ENCODE results near the gene CHPF.

CHPF gene

DNA sequence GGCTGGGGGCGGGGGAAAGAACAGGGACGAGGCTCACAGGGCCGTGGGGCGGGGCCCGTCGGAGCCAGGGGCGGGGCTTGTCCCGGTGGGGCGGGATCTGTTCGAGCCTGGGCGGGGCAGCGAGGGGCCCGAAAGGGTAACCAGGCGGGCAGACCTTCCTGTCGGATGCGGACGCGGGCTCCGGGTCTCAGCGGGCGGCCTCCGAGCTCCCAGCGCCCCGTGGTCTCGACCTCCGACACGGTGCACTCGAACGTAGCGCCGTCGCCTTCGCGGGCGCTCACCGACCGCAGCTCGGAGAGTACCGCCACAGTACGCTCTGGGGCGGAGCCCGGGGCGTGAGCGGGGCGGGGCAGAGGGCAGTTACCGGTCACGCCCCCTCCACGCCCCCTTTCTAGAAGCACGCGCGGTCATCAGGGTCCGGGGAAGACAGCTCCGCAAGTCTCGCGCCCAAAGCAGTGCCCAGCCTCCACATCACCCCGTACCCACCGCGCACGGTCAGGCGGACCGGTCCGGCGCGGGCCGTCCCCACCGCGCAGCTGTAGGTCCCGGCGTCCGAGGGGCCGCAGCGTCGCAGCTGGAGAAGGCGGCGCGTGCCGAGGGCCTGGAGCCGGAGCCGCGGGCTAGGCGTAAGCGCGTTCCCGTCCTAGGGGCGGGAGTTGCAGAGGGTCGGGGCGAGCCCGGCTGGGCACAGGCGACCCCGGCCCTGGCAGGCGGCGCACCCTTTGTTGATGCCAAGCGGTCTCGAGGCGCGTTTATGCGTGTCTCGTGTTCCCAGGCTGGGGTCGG, 9.0 kb upstream of the CHPF start:
- peak; percentile 69 for DNase-seq (ENCODE audit: low read depth)

DNA sequence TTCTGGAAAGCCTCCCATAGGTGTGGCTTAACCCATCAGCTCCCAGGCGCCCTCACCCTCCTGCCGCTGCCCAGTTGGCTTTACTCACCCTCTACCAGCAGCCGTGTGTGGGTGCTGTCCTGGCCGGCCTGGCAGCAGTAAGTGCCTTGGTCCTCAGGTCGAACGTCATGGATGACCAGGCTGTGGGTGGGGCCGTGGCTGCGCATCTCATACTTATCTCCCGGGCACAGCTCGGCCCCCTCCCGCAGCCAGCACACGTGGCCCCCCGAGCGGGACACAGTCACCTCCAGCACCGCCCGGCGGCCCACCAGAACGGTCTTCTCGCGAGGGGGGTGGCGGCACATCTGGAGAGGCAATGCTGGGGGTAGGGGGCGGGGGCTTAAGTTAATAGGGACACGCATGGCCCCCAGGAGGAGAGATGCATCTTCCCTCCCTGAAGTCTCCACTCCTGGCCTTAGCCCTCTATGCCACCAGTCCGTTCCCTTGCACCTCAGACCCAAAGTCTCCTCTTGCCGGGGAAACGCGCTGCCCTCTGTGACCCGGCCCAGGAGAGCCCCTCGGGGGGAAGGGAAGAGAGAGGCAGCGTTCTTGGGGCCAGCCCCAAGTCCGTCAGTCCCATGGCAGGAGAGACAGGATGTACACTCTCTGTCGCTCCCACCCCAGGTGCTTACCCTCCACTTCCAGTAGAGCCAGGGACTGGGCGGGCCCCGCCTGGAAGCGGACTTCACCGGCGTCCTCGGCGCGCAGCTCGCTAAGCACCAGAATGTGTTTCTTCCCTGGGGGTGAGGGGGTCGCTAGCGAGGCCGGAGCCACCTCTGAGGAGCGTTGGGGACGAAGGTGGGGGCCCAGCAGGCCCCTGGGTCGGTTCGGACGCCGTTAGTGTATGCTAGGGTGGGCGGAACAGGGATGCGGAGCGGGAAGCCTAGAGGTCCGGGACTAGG, 8.1 kb upstream of the CHPF start:
- DNase-seq (ENCODE audit: low read depth) = no peak

DNA sequence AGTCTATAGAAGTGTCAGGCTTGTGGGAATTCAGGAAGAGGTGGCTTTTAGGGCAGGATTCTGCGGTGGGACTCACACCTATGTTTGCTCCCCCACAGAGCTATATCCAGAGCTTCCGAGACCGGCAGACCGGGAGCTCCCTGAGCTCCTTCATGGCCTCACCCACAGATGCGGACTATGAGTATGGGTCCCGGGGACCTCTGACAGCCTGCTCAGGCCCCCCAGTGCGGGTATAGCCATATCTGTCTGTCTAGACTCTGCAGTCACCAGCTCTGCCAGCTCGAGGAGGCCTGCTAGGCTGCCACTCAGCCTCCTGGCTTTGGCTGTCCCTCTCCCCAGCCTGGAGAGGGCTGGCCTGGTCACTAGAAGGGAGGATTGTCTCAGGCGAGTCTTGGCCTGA, 6.0 kb upstream of the CHPF start:
- DNase-seq (ENCODE audit: low read depth) = no peak

DNA sequence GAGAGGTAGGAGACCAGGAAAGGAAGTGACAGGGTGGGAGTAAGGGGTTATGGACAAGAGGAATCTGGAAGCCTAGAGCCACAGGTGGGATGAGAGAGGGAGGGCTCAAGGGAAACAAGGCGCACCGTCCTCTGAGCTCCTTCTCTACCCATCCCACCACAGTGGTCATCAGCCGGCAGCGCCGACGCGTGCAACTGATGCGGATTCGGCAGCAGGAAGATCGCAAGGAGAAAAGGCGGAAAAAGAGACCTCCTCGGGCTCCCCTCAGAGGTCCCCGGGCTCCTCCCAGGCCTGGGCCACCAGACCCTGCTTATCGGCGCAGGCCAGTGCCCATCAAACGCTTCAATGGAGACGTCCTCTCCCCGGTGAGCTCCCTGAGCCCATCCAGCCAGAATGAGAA, 5.4 kb upstream of the CHPF start:
- DNase-seq (ENCODE audit: low read depth) = no peak

DNA sequence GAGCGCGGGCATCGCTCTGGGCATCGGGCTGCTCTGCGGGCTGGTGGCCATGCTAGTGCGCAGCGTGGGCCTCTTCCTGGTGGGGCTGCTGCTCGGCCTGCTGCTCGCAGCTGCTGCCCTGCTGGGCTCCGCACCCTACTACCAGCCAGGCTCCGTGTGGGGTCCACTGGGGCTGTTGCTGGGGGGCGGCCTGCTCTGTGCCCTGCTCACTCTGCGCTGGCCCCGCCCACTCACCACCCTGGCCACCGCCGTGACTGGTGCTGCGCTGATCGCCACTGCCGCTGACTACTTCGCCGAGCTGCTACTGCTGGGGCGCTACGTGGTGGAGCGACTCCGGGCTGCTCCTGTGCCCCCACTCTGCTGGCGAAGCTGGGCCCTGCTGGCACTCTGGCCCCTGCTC, 4.0 kb upstream of the CHPF start:
- DNase-seq (ENCODE audit: low read depth) = no peak

DNA sequence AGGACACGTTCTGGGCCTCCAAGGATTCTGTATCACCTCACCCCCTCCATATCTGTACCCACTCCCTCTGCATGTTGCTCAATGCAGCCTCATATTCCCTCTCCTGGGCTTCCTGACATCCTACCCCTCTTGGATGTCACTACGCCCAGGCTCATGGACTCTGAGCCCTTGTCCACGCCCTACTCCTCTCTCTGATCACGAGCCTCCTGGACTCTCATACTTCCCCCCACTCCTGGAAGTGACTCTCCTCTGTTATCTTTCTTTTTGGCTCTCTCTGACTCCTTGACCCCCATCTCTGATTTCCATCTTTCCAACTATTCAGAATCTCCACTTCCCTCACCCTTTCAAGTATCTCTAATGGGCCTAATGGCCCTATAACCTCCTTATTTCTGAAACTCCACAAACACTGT, 2.3 kb upstream of the CHPF start:
- no peak for DNase-seq (ENCODE audit: low read depth)

DNA sequence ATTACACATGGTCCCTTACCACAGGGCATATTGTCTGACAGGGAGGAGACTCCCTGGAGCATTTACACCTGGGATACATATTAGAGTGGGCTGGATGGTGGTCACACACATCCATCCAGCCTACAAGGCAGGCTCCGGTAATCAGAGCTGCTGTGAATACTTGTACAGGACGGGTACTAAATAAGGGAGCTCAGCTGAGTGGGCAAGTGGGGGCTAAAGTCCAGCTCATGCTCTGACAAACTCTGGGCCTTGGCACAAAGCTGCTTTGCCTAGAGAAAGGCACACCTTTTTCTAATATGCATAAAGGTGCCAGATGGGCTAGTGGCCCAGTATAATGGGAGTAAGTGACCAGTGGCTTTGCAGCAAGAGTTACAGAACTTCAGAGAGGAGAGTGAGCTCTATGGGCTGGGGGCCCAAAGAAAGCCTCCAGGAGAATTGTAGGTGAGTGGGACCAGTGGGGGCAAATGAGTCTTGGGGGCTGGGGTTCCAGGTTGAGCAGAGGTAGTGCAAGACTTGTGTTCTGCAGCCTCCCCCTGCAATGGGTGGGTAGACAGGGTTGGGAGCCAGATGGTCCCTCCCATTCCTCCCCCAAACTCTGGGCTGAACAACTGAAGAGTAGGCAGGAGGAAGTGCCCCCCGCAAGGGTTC, 1.8 kb upstream of the CHPF start:
- no peak for DNase-seq (ENCODE audit: low read depth)

DNA sequence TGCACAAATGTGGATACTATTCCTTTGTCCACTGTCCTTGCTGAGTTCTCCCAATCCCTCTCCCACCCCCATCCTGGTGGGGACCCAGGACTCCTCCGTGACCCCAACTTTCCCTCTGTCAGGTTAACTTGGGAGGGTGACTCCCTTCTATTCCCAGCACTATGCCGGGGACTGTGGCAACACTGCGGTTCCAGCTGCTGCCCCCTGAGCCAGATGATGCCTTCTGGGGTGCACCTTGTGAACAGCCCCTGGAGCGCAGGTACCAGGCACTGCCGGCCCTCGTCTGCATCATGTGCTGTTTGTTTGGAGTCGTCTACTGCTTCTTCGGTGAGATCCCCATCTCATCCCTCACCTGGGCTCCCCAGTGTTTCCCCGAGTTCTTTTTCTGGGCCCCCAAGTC, 958 bp upstream of the CHPF start:
- no peak for DNase-seq (ENCODE audit: low read depth)

DNA sequence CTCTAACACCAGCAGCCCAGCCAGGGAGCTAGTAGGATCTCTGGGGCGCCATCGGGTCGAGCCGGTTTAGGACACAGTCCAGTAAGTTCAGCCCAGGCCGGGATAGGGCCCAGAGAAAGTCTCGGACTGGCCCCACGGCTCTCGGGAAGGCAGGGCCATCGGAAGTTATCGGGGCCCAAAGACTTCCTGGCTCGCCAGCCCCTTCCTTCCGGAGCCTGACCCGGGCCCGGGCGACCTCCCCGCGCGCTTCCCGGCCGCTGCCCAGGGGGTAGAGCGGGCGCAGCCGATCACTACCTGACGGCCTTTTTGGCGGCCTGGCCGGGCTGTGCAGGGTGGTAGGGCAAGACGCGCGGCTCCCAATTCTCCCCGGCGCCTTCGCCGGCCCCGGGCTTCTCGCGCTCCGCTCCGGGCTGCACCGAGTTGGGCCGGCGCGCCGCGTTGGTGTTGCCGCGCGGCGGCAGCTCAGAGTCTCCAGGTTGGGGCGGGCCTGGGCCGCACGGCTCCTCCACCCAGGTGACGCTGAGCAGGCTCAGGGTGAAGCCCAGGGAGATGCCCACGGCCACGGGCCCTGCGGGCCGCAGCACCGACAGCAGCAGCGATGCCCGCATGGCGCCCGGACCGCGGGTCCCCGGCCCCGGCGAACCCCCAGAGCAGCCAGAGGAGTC, 546 bp downstream of the CHPF start:
- DNase-seq (ENCODE audit: low read depth) = peak; percentile 3

DNA sequence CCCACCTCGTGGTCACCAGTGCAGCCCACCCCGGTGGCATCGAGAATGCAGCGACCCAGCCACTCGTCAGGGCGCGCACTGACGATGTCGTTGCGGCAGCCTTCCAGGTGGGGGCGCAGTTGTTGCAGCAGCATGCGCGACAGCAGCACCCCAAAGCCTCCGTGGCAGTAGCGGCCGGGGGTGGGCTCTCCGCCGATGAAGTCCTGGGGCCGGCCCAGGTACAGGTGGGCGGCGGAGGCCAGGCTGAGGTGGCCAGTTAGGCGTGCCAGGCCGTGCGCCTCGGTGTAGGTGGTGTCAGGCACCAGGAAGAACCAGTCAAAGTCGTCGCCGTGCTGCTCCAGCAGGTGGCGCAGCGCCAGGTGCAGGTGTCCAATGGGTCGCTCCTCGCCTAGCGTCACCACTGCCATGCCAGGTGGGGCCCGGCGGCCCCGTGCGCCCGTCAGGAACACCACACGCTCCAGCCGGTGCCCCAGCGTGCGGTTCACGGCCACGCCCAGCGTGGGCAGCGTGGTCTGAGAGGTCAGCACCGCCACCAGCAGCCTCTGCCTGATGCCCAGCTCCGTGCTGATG, 1.9 kb downstream of the CHPF start:
- DNase-seq (ENCODE audit: low read depth) = peak; percentile 74

DNA sequence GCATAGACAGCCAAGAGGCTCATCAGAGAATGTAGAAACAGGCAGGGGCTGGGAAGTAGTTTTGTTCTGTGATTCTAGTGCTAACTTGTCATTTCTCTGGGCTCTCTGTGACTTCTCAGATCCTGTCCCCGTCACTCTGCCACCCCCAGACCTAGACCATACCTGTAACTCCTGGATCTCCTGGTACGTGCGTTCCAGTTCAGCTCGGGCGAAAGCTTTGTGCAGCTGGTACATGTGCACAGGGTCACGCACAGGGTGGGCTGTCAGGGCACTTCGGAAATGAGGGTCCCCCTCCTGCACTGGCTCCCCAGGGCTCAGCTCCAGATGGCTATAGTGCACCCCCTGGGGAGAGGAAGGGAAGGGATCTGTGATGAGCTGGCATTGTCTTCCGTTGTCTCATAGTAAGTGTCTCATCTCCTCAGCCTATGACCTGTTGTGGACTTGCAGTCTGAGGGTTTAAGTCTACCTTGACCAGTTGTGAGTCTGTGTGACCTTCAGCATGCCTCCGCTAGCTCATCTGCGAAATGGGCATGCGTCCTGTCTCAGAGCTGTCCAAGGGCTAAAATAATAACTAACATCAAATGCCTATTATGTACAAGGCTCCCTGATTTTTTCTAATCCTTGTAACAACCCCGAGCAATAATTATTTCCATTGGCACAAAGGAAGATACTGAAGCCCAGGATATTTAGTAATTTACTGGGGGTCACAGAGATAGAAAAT, 2.7 kb downstream of the CHPF start:
- no peak for DNase-seq (ENCODE audit: low read depth)

DNA sequence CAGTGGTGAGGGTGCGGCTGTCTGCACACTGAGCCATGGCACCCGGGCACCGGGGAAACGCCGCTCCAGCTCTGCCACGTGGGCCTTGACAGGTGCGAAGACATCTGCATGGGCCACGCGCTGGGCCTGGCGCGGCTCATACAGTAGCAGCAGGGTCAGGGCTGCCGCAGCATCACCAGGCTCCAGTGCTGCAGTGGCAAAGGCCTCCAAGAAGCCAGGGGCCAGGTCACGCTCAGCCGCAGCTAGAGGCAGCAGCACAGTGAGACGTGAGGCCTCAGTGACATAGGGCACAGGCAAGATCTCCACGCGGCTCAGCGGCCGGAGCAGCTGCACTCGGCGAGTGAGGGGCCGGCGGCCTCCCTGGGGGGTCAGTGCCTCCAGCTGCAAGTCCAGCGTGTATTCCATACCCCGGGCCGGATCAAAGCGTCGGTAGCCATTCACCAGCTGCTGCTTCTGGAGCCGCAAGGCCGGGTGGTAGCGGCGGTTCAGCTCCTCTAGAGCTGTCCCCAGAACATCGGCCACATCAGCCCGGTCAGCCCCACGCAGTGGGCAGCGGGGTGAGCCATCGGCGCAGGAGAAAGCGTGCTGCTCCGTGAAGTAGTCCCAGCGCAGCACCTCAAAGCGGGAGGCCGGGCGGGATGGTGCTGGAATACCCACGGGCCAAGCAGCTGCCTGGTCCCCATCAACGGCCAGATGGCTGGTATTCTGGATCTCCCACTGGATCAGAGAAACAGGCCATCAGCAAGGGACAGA, 3.5 kb downstream of the CHPF start:
- DNase-seq (ENCODE audit: low read depth) = no peak

DNA sequence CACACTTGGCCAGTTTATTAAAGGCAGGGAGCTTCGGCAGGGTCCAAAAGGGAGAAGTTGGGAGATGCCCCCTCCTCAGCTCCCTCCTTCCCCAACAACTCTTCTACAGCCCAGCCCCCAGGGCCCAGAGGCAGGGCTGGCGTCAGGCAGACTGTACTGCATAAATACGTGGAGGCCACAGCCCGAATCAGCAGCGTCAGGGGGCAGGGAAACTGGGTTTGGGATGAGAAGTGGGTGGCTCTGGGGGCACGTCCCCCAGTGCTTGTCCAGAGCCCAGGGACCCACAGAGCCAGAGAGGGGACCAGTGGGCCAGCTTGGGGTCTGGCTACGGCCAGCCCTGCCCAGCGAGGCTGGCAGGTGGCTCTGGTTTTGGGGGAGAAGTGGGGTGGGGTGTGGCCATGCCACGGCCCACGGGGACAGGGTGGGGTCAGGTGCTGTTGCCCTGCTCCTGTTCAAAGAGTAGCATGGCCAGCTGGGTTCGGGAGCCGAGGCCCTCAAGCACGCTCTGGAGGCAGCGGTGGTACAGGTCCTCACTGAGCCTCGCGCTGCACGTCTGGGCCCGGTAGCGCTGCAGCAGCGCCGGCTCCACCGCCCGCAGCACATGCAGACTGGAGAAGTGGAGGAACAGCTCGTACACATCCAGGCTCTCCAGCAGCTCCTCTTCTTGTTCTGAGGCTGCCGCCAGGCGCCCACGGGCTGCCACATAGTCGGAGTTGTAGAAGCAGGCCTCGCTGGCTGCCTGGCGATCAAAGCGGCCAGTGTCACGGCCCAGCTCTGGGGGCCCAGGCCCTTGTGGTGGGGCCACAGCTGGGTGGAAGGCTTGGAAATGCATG, 4.4 kb downstream of the CHPF start:
- no peak for DNase-seq (ENCODE audit: low read depth)

DNA sequence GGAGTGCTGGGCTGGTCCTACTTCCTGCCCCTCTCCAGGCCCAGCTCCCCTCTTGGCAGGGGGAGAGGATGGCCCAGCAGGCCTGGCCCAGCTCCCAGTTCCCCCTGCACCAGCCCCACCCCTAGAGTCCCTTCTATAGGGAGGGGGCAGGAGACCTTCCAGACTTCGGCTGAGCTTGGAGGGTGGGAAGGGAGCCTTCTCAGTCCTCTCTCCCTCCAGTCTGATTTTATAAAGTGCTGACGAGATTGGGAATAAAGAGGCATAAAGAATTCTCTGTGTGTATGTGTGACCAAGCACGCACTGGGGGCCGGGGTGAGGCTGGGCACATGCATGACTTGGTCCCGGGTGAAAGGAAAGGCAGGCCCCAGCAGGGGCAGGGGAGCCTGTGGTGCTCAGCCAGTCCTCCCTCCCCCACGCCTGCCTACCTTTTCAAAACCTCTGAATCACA, 5.1 kb downstream of the CHPF start:
- DNase-seq (ENCODE audit: low read depth) = no peak

DNA sequence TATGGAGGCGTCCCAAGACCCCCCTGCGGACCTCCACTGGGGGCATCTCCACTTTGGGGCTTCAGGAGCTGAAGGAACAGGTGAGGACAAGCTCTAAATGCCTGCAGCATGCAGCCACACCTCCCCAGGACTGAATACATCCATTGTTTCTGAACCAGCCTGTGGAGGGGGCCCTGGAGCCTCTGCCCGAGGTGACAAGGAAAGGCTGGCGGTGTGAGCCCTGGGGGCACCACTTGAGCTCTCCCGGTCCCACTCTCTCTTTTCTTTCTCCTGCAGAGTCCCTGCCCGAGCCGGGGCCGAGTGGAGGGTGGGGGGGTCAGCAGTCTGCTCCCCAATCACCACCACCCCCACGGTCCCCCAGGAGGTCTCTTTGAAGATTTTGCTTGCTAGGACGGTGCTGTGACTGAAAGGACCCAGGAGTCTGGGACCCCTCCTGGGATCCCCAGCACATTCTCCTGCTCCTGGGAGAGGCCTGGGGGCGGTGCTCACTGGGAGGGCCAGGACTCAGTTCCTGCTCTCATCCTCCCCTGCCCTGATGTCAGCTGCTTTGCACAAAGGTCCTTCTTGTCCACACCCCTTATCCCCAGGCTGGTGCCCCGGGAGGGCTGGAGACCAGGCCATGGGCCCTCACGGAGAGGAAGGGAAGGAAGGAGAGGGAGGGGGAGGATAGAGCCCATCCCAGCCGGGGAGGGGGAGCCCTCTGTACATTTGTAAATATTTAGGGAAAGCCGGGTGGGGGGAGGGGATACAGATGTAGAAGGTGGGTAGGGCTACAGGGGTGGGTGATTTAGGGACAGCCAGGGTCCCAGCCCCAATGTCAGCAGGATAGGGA, 5.7 kb downstream of the CHPF start:
- DNase-seq (ENCODE audit: low read depth) = no peak

DNA sequence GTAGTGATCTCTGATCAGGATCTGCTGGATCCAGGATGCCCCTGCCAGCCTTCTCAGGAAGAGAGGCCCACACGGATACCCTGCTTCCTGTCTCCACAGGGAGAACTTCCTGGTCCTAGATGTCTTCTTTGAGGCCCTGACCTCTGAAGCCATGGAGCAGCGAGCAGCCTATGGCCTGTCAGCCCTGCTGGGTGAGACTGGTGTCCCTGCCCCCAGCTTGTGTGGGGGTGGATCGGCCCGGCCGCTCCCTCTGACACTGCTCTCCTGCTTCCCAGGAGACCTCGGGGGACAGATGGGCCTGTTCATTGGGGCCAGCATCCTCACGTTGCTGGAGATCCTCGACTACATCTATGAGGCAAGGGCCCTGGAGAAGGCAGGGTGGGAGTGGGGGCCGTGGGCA, 6.6 kb downstream of the CHPF start:
- no peak for DNase-seq (ENCODE audit: low read depth)

DNA sequence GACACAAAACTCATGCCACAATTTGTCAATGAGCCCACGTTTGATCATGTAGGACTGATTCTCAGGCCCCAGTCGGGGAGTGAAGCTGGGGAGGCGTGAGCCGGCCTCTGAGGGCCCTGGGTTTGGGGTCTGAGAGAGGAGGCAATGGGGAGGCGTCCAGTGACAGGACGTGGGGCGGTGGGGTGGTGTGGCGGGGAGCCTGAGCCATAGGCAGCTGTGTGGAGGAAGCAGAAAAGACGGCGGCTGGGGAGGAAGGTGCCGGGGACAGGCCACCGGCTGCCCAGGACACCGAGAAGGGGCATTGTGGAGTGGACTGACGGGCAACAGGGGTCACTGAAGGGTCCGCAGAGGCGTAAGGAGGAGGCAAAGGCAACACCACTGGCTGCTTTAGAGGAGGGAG, 7.2 kb downstream of the CHPF start:
- no peak for DNase-seq (ENCODE audit: low read depth)

DNA sequence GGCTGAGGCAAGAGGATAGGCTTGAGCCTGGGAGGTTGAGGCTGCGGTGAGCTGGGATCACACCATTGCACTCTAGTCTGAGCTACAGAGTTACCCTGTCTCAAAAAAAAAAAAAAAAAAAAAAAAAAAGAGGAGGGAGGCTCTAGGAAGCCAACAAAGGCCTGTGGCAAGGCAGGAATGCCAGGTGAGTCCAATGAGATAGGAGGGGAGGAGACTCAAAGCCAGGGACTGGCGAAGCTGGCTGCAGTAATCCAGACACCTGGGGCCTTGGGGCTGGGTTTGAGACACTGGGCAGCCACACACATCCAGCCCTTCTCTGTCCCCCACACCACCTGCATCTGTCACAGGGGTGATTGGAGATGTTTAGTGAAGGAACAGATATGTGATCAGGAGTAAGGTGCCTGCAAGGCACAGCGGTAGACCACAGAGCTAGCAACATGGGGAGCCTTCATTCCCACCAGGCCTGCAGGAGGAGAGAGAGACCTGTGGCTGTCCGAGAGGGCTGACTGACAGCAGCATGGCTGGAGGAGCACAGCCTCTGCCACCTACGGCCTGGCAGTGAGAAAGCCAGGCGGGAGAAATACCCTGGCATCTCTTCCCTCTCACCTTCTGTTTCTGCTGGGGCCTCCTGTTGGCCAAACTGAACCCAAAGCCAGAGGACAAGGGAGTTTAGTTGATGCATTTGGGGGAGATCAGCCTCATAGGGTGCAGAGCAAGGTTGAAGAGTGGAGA, 9.5 kb downstream of the CHPF start:
- DNase-seq (ENCODE audit: low read depth) = no peak
